Effector memory CD4-positive, alpha-beta T cell (primary cell): ENCODE data around the gene ESPNL.
"Not testable (repeated sequence)": the region's sequence is repeated elsewhere in the genome, so short reads cannot be mapped to it uniquely, and the experiment has no call there.

Source experiments
- DNase-seq, 3 donors: peaks; one replicate each; pipeline ENCODE4 v3.0.0-alpha.2; 2020
- H3K27ac ChIP-seq: 2 replicates; pipeline ENCODE4 v1.7.0; 2013; ENCODE audit warnings: mild to moderate bottlenecking, low read length, moderate library complexity; ENCODE audit not compliant: insufficient read depth, poor library complexity, severe bottlenecking
- H3K27me3 ChIP-seq: replicated peaks from 2 replicates; pipeline ENCODE4 v1.7.0; 2013; ENCODE audit warnings: mild to moderate bottlenecking, low read length; ENCODE audit not compliant: insufficient read depth, control insufficient read depth, poor library complexity, severe bottlenecking
- H3K36me3 ChIP-seq: 2 replicates; pipeline ENCODE4 v1.7.0; 2013; ENCODE audit warnings: mild to moderate bottlenecking, low read length, moderate library complexity; ENCODE audit not compliant: control insufficient read depth, insufficient read depth
- H3K4me1 ChIP-seq: 2 replicates; pipeline ENCODE4 v1.7.0; 2013; ENCODE audit warnings: low read length, mild to moderate bottlenecking; ENCODE audit not compliant: control insufficient read depth, insufficient read depth, poor library complexity, severe bottlenecking
- H3K4me3 ChIP-seq: 2 replicates; pipeline ENCODE4 v1.7.0; 2013; ENCODE audit warnings: low read length, low read depth, mild to moderate bottlenecking; ENCODE audit not compliant: insufficient read depth, poor library complexity, severe bottlenecking
- H3K9me3 ChIP-seq: 2 replicates; pipeline ENCODE4 v1.7.0; 2013; ENCODE audit warnings: mild to moderate bottlenecking, low read length, moderate library complexity; ENCODE audit not compliant: control insufficient read depth
- total RNA-seq, 3 donors: gene quantifications; one replicate each; lab custom pipeline; 2026; lab: John Stamatoyannopoulos, UW

The ESPNL gene
- 0 to 0.52 (median 0.09) reads per million in 3 donors for total RNA-seq

DNA sequence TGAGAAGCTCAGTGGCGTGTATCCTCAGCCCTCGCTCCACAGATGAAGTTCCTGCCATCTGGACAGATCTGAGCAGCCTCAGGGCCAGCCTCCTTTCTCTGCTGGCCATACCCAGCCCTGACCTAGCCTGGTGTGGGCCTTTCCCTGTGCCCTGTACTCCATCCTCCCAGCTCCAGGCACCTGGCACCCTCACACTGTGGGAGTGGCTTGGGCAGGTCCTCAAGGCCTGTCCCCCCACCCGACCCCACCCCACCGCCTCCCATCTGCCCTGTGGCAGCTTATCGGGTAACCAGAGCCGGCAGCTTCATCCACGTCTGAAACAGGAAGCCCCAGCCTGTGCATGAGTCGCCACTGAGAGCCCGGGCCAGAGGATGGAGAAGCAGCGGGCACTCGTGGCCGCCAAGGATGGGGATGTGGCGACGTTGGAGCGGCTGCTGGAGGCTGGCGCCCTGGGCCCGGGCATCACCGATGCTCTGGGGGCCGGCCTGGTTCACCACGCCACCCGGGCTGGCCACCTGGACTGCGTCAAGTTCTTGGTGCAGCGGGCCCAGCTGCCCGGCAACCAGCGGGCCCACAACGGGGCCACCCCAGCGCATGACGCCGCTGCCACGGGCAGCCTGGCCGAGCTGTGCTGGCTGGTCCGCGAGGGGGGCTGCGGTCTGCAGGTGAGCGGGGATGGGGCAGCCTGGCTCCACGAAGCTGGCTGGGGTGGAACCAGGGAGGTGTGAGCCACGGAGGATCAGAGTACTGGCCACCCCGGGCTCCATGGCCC is at the start of gene ESPNL:
Gene ESPNL (plus strand): TSS at position 292 of the 772 bp plus-strand sequence. CDS start 80 bp downstream, at position 372.
- H3K9me3 ChIP-seq = no peaks in the 10 kb centered on the region
- no peak within 1 kb of the TSS for H3K4me3 ChIP-seq
- no peaks in the 10 kb centered on the region for H3K4me1 ChIP-seq
- H3K36me3 ChIP-seq = no peaks in the 10 kb centered on the region
- DNase-seq = no peak
- H3K27me3 ChIP-seq = no peaks in the 10 kb centered on the region
- no peak within 1 kb of the TSS for H3K27ac ChIP-seq

DNA sequence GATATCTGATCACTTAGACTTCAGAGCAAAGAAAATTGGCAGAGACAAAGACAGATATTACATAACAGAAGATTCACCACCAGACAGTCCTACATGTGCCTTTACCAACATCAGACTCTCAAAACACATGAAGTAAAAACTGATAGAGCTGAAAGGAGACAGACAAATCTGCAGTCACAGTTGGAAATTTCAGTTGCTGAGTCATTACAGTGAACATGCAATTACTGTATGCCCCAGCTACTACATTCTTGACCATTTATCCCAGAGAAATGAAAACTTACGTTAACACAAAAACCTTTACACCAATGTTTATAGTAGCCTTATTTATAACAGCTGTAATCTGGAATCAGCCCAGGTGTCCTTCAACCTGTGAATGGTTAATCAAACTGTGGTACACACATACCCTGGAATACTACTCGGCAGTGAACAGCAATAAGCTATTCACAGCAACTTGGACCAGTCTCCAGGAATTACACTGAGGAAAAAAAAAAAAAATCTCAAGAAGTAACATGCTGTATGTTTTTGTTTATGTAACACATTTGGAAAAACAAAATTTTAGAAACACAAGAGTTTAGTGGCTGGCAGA is 46.9 kb upstream of the ESPNL start:
- no peaks in the 10 kb centered on the region for H3K9me3 ChIP-seq
- no peak overlapping the region for H3K4me3 ChIP-seq
- no peak overlapping the region for H3K27ac ChIP-seq
- no peak for DNase-seq
- no peaks in the 10 kb centered on the region for H3K4me1 ChIP-seq
- no peaks in the 10 kb centered on the region for H3K27me3 ChIP-seq
- H3K36me3 ChIP-seq = no peaks in the 10 kb centered on the region

- Histone ChIP-seq H3K36me3 (no peaks in the 10 kb centered on the region), H3K27ac (no peak overlapping the region), H3K27me3 (no peaks in the 10 kb centered on the region), H3K4me3 (no peak overlapping the region), H3K4me1 (no peaks in the 10 kb centered on the region), H3K9me3 (no peaks in the 10 kb centered on the region)
- DNase-seq = no peak
These were observed 44.3 kb upstream of the ESPNL start for GRCh38 chr2:238055841-238056240.

- not testable (repeated sequence) for DNase-seq, H3K4me3 ChIP-seq, H3K27ac ChIP-seq, H3K36me3 ChIP-seq, H3K27me3 ChIP-seq, H3K4me1 ChIP-seq, H3K9me3 ChIP-seq
These were observed 42.2 kb upstream of the ESPNL start for GRCh38 chr2:238057696-238058575.

DNA sequence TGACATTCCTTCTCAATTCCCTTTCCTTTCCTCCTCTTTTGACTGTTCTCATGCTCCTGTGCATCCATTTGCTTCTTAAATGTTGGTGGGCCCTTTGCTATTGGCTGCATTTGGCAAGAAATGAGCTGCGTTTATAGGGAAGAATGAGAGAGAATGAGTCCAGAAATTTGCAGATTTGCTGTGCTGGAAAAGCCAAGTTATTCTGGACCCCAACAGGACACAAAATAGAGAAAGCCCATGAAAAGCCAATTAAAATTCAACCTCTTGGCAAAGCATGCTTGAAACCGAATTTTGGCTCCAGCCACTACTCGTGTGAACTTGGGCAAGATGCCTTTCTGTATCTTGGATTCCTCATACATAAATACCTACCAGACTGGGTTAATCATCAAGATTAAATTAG is 40.6 kb upstream of the ESPNL start:
- Histone ChIP-seq H3K9me3 (no peaks in the 10 kb centered on the region), H3K27me3 (no peaks in the 10 kb centered on the region), H3K4me1 (peaks cover 8% of the 10 kb centered on the region), H3K4me3 (no peak overlapping the region), H3K27ac (no peak overlapping the region), H3K36me3 (no peaks in the 10 kb centered on the region)
- no peak for DNase-seq

- peak overlapping the region; percentile 64 for H3K4me3 ChIP-seq
These were observed 40.0 kb upstream of the ESPNL start for GRCh38 chr2:238060096-238060541.

GRCh38 chr2:238060542-238061314 is 39.4 kb upstream of the ESPNL start, which contains the start of gene SCLY:
Gene SCLY, plus strand, starts transcription at chr2:238061001. Its CDS starts 54 bp downstream, at chr2:238061055.
- no peaks in the 10 kb centered on the region for H3K27me3 ChIP-seq
- no peaks in the 10 kb centered on the region for H3K9me3 ChIP-seq
- no peaks in the 10 kb centered on the region for H3K36me3 ChIP-seq
- peaks cover 8% of the 10 kb centered on the region for H3K4me1 ChIP-seq
- peak within 1 kb of the TSS; percentile 68 for H3K27ac ChIP-seq
- H3K4me3 ChIP-seq = peak within 1 kb of the TSS; percentile 79
- peak; percentile 95 to 97 (median 96) for DNase-seq

More at GRCh38 chr2:238060096-238060541, 40.0 kb upstream of the ESPNL start:
- H3K9me3 ChIP-seq = no peaks in the 10 kb centered on the region
- no peaks in the 10 kb centered on the region for H3K27me3 ChIP-seq
- H3K4me1 ChIP-seq = peaks cover 8% of the 10 kb centered on the region
- H3K27ac ChIP-seq = peak overlapping the region; percentile 68
- no peaks in the 10 kb centered on the region for H3K36me3 ChIP-seq
- DNase-seq = no peak

DNA sequence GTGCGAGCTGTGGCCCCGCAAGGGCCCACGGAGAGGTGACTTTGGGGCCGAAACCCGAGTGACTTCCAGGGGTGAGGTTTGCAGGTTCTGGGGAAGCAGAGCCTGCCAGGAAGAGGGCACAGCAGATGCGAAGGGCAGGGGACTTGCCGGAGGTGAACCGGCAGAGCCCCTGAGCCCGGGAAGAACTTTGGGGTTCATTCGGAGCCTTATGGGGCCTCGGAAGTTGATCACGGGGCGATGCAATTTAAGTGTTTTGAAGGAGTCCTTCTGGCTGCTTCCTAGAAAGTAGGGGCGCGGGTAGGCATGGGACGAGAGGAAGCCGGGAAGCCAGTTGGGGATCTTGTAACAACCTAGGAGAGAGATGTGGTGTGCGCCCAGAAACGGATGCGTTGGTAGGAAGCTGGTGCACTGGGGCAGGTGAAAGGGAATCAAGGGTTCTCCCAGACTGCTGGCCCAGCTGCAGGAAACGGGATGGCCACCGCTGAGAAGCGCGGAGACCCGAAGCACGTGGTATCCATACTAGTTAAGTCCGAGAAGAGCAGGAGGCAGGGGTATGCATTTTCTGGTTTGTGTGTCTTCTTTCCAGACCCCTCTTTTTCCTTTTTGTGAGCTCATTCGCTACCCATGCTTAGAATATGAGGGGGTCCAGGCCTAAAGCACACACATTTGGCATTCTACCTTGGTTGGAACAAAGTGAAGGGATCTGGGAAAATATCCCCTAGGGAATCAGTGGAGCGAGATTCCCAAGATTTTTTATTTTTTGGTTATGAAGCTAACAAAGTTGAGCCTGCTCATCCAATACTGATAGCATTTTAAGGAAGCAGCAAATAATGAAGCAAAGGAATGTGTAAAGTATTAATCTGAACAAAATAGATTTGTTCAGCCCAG is 38.6 kb upstream of the ESPNL start:
- peak in 1 of 3 donors; percentile 16 for DNase-seq
- peaks cover under 1% of the 10 kb centered on the region for H3K36me3 ChIP-seq
- H3K27me3 ChIP-seq = no peaks in the 10 kb centered on the region
- peak overlapping the region; percentile 47 for H3K27ac ChIP-seq
- peak overlapping the region; percentile 79 for H3K4me3 ChIP-seq
- peaks cover 8% of the 10 kb centered on the region for H3K4me1 ChIP-seq
- no peaks in the 10 kb centered on the region for H3K9me3 ChIP-seq
